OCI-LY1 (cell line): Measurements from ENCODE around the gene SLC12A5.

ENCODE experiments used
- H2AFZ ChIP-seq: fragments of 200-600 bp; sonication (generic), shearing (Covaris generic); 2 replicates; pipeline ENCODE4 v1.6.0; 2014; ENCODE audit warnings: antibody characterized with exemption, mild to moderate bottlenecking, low read length
- H3F3A ChIP-seq: fragments of 200-600 bp; sonication (generic), shearing (Covaris generic); 2 replicates; pipeline ENCODE4 v1.6.0; 2014; ENCODE audit warnings: mild to moderate bottlenecking, antibody characterized with exemption, low read length, moderate library complexity; ENCODE audit not compliant: insufficient read depth
- H3K27ac ChIP-seq: fragments of 200-600 bp; sonication (generic); 2 replicates; pipeline ENCODE4 v1.5.1; 2014; ENCODE audit warnings: low read length, mixed run types, mild to moderate bottlenecking, low read depth; ENCODE audit not compliant: poor library complexity, severe bottlenecking
- H3K27me3 ChIP-seq: fragments of 200-600 bp; sonication (generic); 2 replicates; pipeline ENCODE4 v1.6.0; 2014; ENCODE audit warnings: antibody characterized with exemption, mild to moderate bottlenecking, low read length, moderate library complexity; ENCODE audit not compliant: insufficient read depth
- H3K36me3 ChIP-seq: fragments of 200-600 bp; sonication (generic); 2 replicates; pipeline ENCODE4 v1.6.1; 2014; ENCODE audit warnings: mild to moderate bottlenecking, antibody characterized with exemption, low read length, moderate library complexity, mixed read lengths; ENCODE audit not compliant: insufficient read depth
- H3K4me1 ChIP-seq: fragments of 200-600 bp; sonication (generic); 2 replicates; pipeline ENCODE4 v1.5.1; 2014; ENCODE audit warnings: mild to moderate bottlenecking, low read length, moderate library complexity; ENCODE audit not compliant: insufficient read depth, severe bottlenecking
- H3K4me2 ChIP-seq: fragments of 200-600 bp; sonication (generic), shearing (Covaris generic); 2 replicates; pipeline ENCODE4 v1.6.1; 2014; ENCODE audit warnings: low read length
- H3K4me3 ChIP-seq: fragments of 200-600 bp; sonication (generic); 2 replicates; pipeline ENCODE4 v1.5.1; 2014; ENCODE audit warnings: low read length, low read depth, mild to moderate bottlenecking, mixed read lengths; ENCODE audit not compliant: poor library complexity, severe bottlenecking
- H3K79me2 ChIP-seq: fragments of 200-600 bp; shearing (Covaris generic); 2 replicates; pipeline ENCODE4 v1.6.1; 2016; ENCODE audit warnings: mixed run types, low read length, mixed read lengths; ENCODE audit not compliant: insufficient read depth
- H3K9ac ChIP-seq: fragments of 200-600 bp; sonication (generic), shearing (Covaris generic); 2 replicates; pipeline ENCODE4 v1.6.1; 2014; ENCODE audit warnings: mild to moderate bottlenecking, low read length, mixed read lengths
- H3K9me2 ChIP-seq: fragments of 200-600 bp; sonication (generic), shearing (Covaris generic); 2 replicates; pipeline ENCODE4 v1.6.1; 2014; ENCODE audit warnings: low read depth, mild to moderate bottlenecking, low read length, mixed read lengths
- H3K9me3 ChIP-seq: fragments of 200-600 bp; shearing (Covaris generic); 2 replicates; pipeline ENCODE4 v1.6.1; 2014; ENCODE audit warnings: low read length, mixed read lengths
- H4K20me1 ChIP-seq: fragments of 200-600 bp; sonication (generic), shearing (Covaris generic); 2 replicates; pipeline ENCODE4 v1.6.0; 2016; ENCODE audit warnings: mild to moderate bottlenecking, low read length; ENCODE audit not compliant: insufficient read depth
- EZH2 ChIP-seq: fragments of 200-600 bp; sonication (generic), shearing (Covaris generic); IDR thresholded peaks from 2 replicates; pipeline ENCODE4 v1.8.0; 2017; ENCODE audit warnings: borderline replicate concordance, mixed run types, mild to moderate bottlenecking, antibody characterized with exemption, low read length, moderate library complexity, mixed read lengths
- TF ChIP-seq, protein P1 (sequence below): fragments of 200-600 bp; sonication (generic), shearing (Covaris generic); IDR thresholded peaks from 2 replicates; pipeline ENCODE4 v1.5.1; 2017; ENCODE audit warnings: mild to moderate bottlenecking, antibody characterized with exemption, low read length, moderate library complexity, mixed read lengths

The SLC12A5 gene

DNA sequence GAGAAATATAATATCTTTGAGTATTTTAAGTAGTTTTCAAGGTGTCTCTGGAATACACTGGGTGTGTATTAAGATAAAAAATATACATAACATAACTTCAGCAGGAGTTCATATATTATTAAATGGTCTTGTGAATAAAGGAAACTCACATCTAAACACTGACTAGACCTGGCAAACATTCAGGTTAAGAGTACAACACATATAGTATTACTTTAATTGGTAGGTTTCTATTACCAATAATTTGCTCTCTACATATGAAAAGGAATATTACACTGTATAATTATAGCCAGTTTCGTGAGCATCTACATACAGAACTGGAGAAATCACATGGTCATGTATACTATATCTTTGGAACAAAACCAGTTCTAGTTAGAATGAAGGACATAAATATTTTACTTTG is 52.1 kb downstream of the SLC12A5 start:
- H3K9me3 ChIP-seq = no peaks in the 10 kb centered on the region
- H4K20me1 ChIP-seq = 0 out of 2 replicates have a peak, but pooled peaks cover 3% of the 10 kb centered on the region
- peaks cover 29% of the 10 kb centered on the region for H3K36me3 ChIP-seq
- H3K27ac ChIP-seq = no peak overlapping the region
- no peak overlapping the region for H3K9ac ChIP-seq
- no peaks in the 10 kb centered on the region for H3K27me3 ChIP-seq
- H2AFZ ChIP-seq = no peak overlapping the region
- H3F3A ChIP-seq = no peaks in the 10 kb centered on the region
- TF ChIP-seq, protein P1, sequence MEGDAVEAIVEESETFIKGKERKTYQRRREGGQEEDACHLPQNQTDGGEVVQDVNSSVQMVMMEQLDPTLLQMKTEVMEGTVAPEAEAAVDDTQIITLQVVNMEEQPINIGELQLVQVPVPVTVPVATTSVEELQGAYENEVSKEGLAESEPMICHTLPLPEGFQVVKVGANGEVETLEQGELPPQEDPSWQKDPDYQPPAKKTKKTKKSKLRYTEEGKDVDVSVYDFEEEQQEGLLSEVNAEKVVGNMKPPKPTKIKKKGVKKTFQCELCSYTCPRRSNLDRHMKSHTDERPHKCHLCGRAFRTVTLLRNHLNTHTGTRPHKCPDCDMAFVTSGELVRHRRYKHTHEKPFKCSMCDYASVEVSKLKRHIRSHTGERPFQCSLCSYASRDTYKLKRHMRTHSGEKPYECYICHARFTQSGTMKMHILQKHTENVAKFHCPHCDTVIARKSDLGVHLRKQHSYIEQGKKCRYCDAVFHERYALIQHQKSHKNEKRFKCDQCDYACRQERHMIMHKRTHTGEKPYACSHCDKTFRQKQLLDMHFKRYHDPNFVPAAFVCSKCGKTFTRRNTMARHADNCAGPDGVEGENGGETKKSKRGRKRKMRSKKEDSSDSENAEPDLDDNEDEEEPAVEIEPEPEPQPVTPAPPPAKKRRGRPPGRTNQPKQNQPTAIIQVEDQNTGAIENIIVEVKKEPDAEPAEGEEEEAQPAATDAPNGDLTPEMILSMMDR = no peak
- TF ChIP-seq EZH2 = no peak
- H3K4me2 ChIP-seq = no peak overlapping the region
- peaks cover 68% of the 10 kb centered on the region for H3K79me2 ChIP-seq
- H3K4me3 ChIP-seq = no peak overlapping the region
- H3K9me2 ChIP-seq = no peaks in the 10 kb centered on the region
- H3K4me1 ChIP-seq = peaks cover 17% of the 10 kb centered on the region

DNA sequence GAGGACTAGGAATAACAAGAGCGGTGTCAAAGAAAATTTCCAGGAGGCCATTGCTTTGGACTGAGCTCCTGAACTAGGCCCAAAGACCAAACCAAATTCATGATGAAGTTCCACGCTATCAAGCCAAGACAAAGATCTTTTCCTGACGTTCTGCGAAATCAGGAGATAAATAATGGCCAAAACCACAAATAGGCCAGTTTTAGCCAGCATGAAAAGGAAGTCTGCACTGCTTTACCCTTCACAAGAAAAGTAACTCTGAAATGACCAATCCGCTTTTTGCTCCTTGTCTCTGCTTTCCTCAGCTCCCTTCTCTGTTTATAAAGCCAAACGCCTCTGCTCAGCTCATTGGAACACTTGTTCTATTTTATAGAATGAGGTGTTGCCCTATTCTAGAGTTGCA is 54.1 kb downstream of the SLC12A5 start:
- peaks cover 38% of the 10 kb centered on the region for H3K4me1 ChIP-seq
- no peaks in the 10 kb centered on the region for H3K9me2 ChIP-seq
- H3K27me3 ChIP-seq = no peaks in the 10 kb centered on the region
- 0 out of 2 replicates have a peak, but pooled peaks cover 3% of the 10 kb centered on the region for H4K20me1 ChIP-seq
- no peaks in the 10 kb centered on the region for H3F3A ChIP-seq
- H3K79me2 ChIP-seq = peaks cover 88% of the 10 kb centered on the region
- no peak overlapping the region for H3K4me2 ChIP-seq
- no peak overlapping the region for H2AFZ ChIP-seq
- no peaks in the 10 kb centered on the region for H3K9me3 ChIP-seq
- peaks cover 17% of the 10 kb centered on the region for H3K36me3 ChIP-seq
- H3K27ac ChIP-seq = no peak overlapping the region
- TF ChIP-seq, protein P1 = no peak
- TF ChIP-seq EZH2 = no peak
- H3K4me3 ChIP-seq = no peak overlapping the region
- no peak overlapping the region for H3K9ac ChIP-seq

DNA sequence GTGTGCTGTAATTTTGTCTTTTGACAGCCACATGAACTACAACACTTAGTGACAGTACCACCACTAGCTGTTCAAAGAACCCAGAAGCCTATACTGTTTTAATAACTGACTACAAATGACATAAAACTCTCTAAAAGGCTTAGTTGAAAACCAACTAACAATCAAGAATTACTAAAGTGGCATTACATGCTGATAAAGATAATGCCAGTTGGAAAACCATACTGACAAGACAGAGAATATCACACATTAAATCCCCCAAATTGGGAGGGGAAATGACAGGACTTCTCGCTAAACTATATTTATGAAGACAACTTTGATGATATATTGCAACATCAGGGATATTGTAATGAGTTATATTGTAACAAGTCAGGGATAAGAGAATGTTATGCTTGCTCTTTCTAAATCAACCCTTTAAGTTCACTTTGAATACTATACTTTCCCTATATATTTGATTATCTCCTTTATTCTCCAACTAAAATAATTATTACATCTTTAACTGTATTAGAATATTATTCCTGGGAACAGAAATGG is 54.6 kb downstream of the SLC12A5 start:
- Histone ChIP-seq H3K27ac (no peak overlapping the region), H3F3A (no peaks in the 10 kb centered on the region), H3K4me1 (peaks cover 42% of the 10 kb centered on the region), H3K9me2 (no peaks in the 10 kb centered on the region), H3K79me2 (peaks cover 93% of the 10 kb centered on the region), H3K27me3 (no peaks in the 10 kb centered on the region), H3K9me3 (no peaks in the 10 kb centered on the region), H3K36me3 (peaks cover 12% of the 10 kb centered on the region), H3K4me3 (no peak overlapping the region), H3K4me2 (no peak overlapping the region), H2AFZ (no peak overlapping the region), H3K9ac (no peak overlapping the region), H4K20me1 (peaks cover 3% of the 10 kb centered on the region; the same call in 1 of the 2 replicates)
- TF ChIP-seq EZH2 = no peak
- TF ChIP-seq, protein P1 = no peak
